ENCODE measurements around the gene CCDC28B.

CCDC28B gene

DNA sequence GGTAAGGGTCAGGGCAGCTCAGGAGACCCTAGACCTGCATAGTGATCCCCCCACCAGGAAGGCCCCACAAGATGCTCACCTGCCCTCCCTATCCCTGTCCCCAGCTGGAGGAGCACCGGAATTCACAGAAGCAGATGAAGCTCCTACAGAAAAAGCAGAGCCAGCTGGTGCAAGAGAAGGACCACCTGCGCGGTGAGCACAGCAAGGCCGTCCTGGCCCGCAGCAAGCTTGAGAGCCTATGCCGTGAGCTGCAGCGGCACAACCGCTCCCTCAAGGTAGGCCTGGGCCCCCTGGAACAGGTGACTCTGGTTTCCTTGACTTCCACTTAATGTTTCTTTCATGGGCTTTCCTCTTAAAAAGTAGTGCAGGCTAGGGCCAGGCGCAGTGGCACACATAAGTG is 12.5 kb upstream of the CCDC28B start:
- ATAC-seq, result no peak
- TF ChIP-seq PPARA (CRISPR knock-in tag; IDR thresholded peaks at IDR 0.05; ENCODE audit: borderline replicate concordance), result no peak
- no peak for TF ChIP-seq CSDC2 (CRISPR knock-in tag; IDR thresholded peaks at IDR 0.05)
- TF ChIP-seq, protein P1, sequence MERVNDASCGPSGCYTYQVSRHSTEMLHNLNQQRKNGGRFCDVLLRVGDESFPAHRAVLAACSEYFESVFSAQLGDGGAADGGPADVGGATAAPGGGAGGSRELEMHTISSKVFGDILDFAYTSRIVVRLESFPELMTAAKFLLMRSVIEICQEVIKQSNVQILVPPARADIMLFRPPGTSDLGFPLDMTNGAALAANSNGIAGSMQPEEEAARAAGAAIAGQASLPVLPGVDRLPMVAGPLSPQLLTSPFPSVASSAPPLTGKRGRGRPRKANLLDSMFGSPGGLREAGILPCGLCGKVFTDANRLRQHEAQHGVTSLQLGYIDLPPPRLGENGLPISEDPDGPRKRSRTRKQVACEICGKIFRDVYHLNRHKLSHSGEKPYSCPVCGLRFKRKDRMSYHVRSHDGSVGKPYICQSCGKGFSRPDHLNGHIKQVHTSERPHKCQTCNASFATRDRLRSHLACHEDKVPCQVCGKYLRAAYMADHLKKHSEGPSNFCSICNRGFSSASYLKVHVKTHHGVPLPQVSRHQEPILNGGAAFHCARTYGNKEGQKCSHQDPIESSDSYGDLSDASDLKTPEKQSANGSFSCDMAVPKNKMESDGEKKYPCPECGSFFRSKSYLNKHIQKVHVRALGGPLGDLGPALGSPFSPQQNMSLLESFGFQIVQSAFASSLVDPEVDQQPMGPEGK (CRISPR knock-in tag; IDR thresholded peaks at IDR 0.05; ENCODE audit: borderline replicate concordance), result no peak
- TF ChIP-seq OSR1 (CRISPR knock-in tag; IDR thresholded peaks at IDR 0.05), result no peak
- no peak for TF ChIP-seq ESRRG (CRISPR knock-in tag; IDR thresholded peaks at IDR 0.05)
- TF ChIP-seq SNAI2 (CRISPR knock-in tag; IDR thresholded peaks at IDR 0.05), result no peak
- TF ChIP-seq, protein P2, sequence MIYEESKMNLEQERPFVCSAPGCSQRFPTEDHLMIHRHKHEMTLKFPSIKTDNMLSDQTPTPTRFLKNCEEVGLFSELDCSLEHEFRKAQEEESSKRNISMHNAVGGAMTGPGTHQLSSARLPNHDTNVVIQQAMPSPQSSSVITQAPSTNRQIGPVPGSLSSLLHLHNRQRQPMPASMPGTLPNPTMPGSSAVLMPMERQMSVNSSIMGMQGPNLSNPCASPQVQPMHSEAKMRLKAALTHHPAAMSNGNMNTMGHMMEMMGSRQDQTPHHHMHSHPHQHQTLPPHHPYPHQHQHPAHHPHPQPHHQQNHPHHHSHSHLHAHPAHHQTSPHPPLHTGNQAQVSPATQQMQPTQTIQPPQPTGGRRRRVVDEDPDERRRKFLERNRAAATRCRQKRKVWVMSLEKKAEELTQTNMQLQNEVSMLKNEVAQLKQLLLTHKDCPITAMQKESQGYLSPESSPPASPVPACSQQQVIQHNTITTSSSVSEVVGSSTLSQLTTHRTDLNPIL (CRISPR knock-in tag; IDR thresholded peaks at IDR 0.05; ENCODE audit: low read depth), result no peak

GRCh38 chr1:32192220-32192948 is 8.0 kb upstream of the CCDC28B start:
- TF ChIP-seq ZNF8 (CRISPR knock-in tag; IDR thresholded peaks at IDR 0.05) (no peak), ISL1 (CRISPR knock-in tag; IDR thresholded peaks at IDR 0.05) (no peak), ZC3H10 (CRISPR knock-in tag; IDR thresholded peaks at IDR 0.05) (no peak), ESRRG (CRISPR knock-in tag; IDR thresholded peaks at IDR 0.05) (no peak), PPARA (CRISPR knock-in tag; IDR thresholded peaks at IDR 0.05; ENCODE audit: borderline replicate concordance) (no peak), ZFP3 (CRISPR knock-in tag; IDR thresholded peaks at IDR 0.05) (no peak), RARB (CRISPR knock-in tag; IDR thresholded peaks at IDR 0.05) (no peak)
- TF ChIP-seq, protein P1 (CRISPR knock-in tag; IDR thresholded peaks at IDR 0.05; ENCODE audit: borderline replicate concordance), result no peak
- TF ChIP-seq, protein P2 (CRISPR knock-in tag; IDR thresholded peaks at IDR 0.05; ENCODE audit: low read depth), result no peak
- ATAC-seq, result no peak

- ATAC-seq, result no peak
- TF ChIP-seq GLIS3 (CRISPR knock-in tag; IDR thresholded peaks at IDR 0.05), result no peak
These were observed 5.4 kb upstream of the CCDC28B start for GRCh38 chr1:32194984-32195383.

DNA sequence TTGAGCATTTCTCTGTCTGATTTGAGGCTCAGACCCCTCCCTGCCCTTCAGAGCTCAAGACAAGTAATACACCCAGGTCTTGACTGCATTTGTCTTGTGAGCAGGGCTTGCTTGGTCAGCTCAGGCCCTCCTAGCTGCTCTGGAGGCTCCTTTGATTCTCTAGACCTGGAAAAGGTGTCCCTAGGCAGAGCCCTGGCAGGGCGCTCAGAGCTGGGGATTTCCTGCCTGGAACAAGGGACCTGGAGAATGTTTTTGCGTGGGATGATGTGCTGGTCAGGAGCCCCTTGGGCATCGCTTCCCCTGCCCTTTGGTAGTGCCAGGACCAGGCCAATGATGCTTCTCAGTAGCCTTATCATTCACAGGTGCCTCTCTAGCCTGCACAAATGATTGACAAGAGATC is 4.9 kb upstream of the CCDC28B start:
- no peak for ATAC-seq
- TF ChIP-seq ESRRG (CRISPR knock-in tag; IDR thresholded peaks at IDR 0.05), result no peak
- TF ChIP-seq CSDC2 (CRISPR knock-in tag; IDR thresholded peaks at IDR 0.05), result no peak
- no peak for TF ChIP-seq RARB (CRISPR knock-in tag; IDR thresholded peaks at IDR 0.05)
- no peak for TF ChIP-seq PPARA (CRISPR knock-in tag; IDR thresholded peaks at IDR 0.05; ENCODE audit: borderline replicate concordance)
- TF ChIP-seq, protein P1 (CRISPR knock-in tag; IDR thresholded peaks at IDR 0.05; ENCODE audit: borderline replicate concordance), result no peak
- TF ChIP-seq ZC3H10 (CRISPR knock-in tag; IDR thresholded peaks at IDR 0.05), result no peak
- TF ChIP-seq TOX (CRISPR knock-in tag; IDR thresholded peaks at IDR 0.05; ENCODE audit: borderline replicate concordance), result no peak
- no peak for TF ChIP-seq ZNF565 (CRISPR knock-in tag; conservative IDR thresholded peaks at IDR 0.05; ENCODE audit: low read depth)
- TF ChIP-seq ARNTL (CRISPR knock-in tag; IDR thresholded peaks at IDR 0.05; ENCODE audit: borderline replicate concordance, low read depth), result no peak
- TF ChIP-seq SNAI2 (CRISPR knock-in tag; IDR thresholded peaks at IDR 0.05), result no peak
- TF ChIP-seq GLIS3 (CRISPR knock-in tag; IDR thresholded peaks at IDR 0.05), result no peak
- no peak for TF ChIP-seq ZNF70 (CRISPR knock-in tag; IDR thresholded peaks at IDR 0.05)
- TF ChIP-seq, protein P3, sequence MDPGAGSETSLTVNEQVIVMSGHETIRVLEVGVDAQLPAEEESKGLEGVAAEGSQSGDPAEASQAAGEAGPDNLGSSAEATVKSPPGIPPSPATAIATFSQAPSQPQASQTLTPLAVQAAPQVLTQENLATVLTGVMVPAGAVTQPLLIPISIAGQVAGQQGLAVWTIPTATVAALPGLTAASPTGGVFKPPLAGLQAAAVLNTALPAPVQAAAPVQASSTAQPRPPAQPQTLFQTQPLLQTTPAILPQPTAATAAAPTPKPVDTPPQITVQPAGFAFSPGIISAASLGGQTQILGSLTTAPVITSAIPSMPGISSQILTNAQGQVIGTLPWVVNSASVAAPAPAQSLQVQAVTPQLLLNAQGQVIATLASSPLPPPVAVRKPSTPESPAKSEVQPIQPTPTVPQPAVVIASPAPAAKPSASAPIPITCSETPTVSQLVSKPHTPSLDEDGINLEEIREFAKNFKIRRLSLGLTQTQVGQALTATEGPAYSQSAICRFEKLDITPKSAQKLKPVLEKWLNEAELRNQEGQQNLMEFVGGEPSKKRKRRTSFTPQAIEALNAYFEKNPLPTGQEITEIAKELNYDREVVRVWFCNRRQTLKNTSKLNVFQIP (CRISPR knock-in tag; IDR thresholded peaks at IDR 0.05; ENCODE audit: borderline replicate concordance, low read depth), result no peak
- TF ChIP-seq ZFP30 (CRISPR knock-in tag; IDR thresholded peaks at IDR 0.05), result no peak
- TF ChIP-seq OSR1 (CRISPR knock-in tag; IDR thresholded peaks at IDR 0.05), result no peak
- TF ChIP-seq ZFP3 (CRISPR knock-in tag; IDR thresholded peaks at IDR 0.05), result no peak

All from SK-N-SH treated with all-trans-retinoic acid at 6 μM for 48 hours (cell line).